ENCODE measurements around the gene NPBWR2. TPM values are rescaled to one million over a fixed set of nuclear protein-coding genes. Genes with fewer than 3 reads are reported as not detected.
"Not testable (repeated sequence)": the region's sequence is repeated elsewhere in the genome, so short reads cannot be mapped to it uniquely, and the experiment has no call there.

NPBWR2 gene
- total RNA-seq, 2 donors from 2014 or later: not detected

DNA sequence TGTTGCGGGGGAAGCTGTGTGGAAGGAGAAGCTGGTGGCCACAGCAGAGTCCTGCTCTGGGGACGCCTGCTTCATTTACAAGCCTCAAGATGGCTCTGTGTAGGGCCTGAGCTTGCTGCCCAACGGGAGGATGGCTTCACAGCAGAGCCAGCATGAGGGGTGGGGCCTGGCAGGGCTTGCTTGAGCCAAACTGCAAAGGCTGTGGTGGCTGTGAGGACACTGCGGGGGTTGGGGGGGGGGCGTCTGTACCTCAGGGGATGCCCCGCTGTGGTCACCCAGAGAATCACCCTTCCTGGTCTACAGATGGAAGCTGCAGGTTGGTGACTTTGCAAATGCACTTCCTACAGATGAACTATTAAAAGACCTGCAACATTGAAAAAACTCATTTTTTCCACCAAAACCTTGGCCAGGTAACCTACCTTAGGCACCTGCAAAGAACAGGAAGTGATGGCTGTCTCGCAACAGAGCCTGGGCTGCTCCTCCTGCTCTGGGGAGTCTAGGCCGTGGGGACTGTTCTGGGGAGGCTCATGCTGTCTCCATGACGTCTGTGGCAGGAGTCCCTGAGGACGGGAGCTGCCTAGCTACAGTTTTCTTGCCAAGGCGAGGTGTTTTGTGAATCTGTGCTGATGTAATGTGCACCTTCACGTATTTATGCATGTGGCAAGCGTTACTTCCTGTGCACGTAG is 7.3 kb downstream of the NPBWR2 start:
- no peak for ATAC-seq
- peaks cover 4% of the 10 kb centered on the region for H3K9me3 Mint-ChIP-seq
- no peak overlapping the region for H3K27ac Mint-ChIP-seq
- H3K4me3 Mint-ChIP-seq: no peak overlapping the region
- no peak for DNase-seq (ENCODE audit: low spot score)
- peaks cover 0 to 16% of the 10 kb centered on the region in 2 donors for H3K27me3 Mint-ChIP-seq
- H3K4me1 Mint-ChIP-seq (ENCODE audit: low read depth in 2 of 2): peaks cover 0 to 12% of the 10 kb centered on the region in 2 donors
- H3K36me3 Mint-ChIP-seq: no peaks in the 10 kb centered on the region

DNA sequence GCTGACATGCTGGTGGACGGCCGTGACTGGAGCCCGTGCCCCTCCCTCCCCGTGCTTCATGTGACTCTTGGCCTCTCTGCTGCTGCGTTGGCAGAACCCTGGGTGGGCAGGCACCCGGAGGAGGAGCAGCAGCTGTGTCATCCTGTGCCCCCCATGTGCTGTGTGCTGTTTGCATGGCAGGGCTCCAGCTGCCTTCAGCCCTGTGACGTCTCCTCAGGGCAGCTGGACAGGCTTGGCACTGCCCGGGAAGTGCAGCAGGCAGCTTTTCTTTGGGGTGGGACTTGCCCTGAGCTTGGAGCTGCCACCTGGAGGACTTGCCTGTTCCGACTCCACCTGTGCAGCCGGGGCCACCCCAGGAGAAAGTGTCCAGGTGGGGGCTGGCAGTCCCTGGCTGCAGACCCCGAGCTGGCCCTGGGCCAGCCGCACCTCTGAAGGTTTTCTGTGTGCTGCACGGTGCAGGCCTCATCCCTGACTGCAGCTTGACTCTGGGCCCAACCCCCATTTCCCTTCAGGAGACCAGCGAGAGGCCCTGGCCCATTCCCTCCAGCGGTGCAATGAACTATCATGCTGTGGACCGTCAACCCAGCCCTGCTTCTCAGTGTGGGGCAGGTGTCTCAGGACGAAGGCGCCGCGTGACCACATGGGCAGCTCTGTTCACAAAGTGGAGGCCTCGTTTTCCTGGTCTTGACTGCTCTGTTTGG is 8.1 kb downstream of the NPBWR2 start:
- no peak overlapping the region for H3K4me3 Mint-ChIP-seq
- H3K36me3 Mint-ChIP-seq: no peaks in the 10 kb centered on the region
- H3K9me3 Mint-ChIP-seq: peaks cover 4% of the 10 kb centered on the region
- no peak for ATAC-seq
- H3K4me1 Mint-ChIP-seq (ENCODE audit: low read depth in 2 of 2): peaks cover 0 to 12% of the 10 kb centered on the region in 2 donors
- no peak for DNase-seq (ENCODE audit: low spot score)
- H3K27me3 Mint-ChIP-seq: peaks cover 0 to 16% of the 10 kb centered on the region in 2 donors
- no peak overlapping the region for H3K27ac Mint-ChIP-seq

DNA sequence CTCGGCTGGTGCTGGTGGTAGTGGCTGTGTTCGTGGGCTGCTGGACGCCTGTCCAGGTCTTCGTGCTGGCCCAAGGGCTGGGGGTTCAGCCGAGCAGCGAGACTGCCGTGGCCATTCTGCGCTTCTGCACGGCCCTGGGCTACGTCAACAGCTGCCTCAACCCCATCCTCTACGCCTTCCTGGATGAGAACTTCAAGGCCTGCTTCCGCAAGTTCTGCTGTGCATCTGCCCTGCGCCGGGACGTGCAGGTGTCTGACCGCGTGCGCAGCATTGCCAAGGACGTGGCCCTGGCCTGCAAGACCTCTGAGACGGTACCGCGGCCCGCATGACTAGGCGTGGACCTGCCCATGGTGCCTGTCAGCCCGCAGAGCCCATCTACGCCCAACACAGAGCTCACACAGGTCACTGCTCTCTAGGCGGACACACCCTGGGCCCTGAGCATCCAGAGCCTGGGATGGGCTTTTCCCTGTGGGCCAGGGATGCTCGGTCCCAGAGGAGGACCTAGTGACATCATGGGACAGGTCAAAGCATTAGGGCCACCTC is 8.8 kb downstream of the NPBWR2 start:
- Mint-ChIP-seq H3K9me3 (peaks cover 4% of the 10 kb centered on the region), H3K27ac (no peak overlapping the region), H3K36me3 (no peaks in the 10 kb centered on the region), H3K4me1 (ENCODE audit: low read depth in 2 of 2) (peaks cover 0 to 12% of the 10 kb centered on the region in 2 donors), H3K27me3 (peaks cover 0 to 13% of the 10 kb centered on the region in 2 donors), H3K4me3 (no peak overlapping the region)
- no peak for DNase-seq (ENCODE audit: low spot score)
- ATAC-seq: no peak

DNA sequence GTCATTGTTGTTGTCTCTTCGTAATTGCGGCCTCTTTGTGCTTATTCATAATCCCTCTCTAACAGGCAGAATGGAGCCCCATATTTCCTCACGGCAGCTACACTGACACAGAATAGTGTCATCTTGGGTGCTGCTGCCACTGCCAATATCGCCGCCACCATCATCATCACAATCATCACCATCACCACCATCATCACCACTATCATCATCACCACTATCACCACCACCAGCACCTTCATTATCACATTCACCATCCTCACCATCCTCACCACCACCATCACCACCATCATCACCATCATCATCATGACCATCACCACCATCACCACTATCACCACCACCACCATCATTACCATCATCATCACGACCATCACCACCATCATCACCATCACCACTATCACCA is 10.8 kb downstream of the NPBWR2 start:
- no peak overlapping the region for H3K4me3 Mint-ChIP-seq

DNA sequence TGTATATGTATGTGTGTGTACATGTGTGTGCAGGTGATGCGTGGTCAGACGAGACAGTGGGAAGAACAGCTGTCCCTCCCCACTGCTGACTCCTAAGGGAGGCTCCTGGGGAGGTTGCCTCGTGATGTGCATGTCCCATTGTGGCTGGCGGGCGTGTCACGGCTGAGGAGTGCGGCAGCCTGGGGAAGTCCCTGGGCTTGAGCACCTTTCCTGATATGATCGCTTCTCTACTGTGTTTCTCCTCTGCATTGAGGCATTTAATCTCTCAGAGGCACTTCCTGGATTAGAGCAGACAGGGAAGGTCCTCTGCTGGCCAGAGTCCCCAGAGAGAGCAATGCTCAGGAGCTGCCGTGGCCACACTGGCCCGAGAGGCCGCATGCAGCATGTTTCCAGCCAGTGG is 11.4 kb downstream of the NPBWR2 start:
- ATAC-seq: no peak
- Mint-ChIP-seq H3K9me3 (peaks cover 4% of the 10 kb centered on the region), H3K27me3 (peaks cover 0 to 1% of the 10 kb centered on the region in 2 donors), H3K4me1 (ENCODE audit: low read depth in 2 of 2) (peaks cover 0 to 4% of the 10 kb centered on the region in 2 donors), H3K27ac (no peak overlapping the region), H3K36me3 (no peaks in the 10 kb centered on the region), H3K4me3 (no peak overlapping the region)
- DNase-seq (ENCODE audit: low spot score): no peak

More for the DNA sequence above, 10.8 kb downstream of the NPBWR2 start:
- Mint-ChIP-seq H3K9me3 (peaks cover 4% of the 10 kb centered on the region), H3K27ac (no peak overlapping the region), H3K27me3 (peaks cover 0 to 7% of the 10 kb centered on the region in 2 donors), H3K36me3 (no peaks in the 10 kb centered on the region), H3K4me1 (ENCODE audit: low read depth in 2 of 2) (peaks cover 0 to 8% of the 10 kb centered on the region in 2 donors)
- ATAC-seq (no peak), DNase-seq (ENCODE audit: low spot score) (no peak)

DNA sequence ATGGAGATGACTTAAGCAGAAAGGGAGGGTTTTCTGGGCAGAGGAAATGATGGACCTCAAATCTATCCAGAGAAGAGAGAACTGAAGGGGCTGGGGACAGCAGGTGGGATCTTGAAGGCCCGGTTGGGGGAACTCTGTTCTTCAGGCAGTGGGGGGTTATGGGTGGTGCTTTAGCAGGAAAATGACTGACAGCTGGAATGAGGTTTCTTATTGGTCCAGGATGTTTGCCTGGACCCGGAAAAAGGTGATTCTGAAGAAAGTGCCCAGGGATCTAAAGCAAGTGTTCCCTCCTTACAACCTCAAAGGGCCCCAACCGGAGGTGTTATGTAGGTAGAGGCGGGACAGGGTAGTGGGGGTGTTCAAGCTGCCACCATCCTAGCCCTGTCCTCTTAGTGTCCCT is 11.9 kb downstream of the NPBWR2 start:
- no peak for ATAC-seq

DNA sequence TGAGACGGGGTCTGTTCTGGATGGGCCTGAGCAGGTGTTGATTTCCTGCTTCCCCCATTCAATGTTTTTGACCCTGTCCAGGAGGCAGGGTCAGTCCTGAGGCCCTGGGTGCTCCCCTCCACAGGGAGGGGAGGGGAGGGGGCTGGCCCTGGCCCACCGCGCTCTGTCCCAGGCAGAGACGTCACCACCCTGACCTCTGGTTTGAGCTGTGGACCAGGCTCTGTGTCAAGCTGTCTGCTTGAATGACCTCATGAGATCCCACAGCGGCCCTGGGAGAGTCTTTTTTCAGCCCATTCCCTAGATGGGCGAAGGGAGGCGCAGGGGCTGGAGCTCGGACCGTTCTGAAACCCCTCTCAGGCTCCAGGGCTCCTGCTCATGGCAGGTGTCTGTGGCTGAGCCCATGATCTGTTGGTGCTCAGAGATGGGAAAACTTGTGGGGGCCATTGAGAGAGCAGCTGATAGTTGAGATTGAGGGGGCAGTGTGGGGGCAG is 14.3 kb downstream of the NPBWR2 start:
- H3K27ac Mint-ChIP-seq: no peak overlapping the region
- ATAC-seq (no peak), DNase-seq (ENCODE audit: low spot score) (no peak)
- H3K4me3 Mint-ChIP-seq: no peak overlapping the region
- peaks cover 0 to 4% of the 10 kb centered on the region in 2 donors for H3K4me1 Mint-ChIP-seq (ENCODE audit: low read depth in 2 of 2)
- peaks cover 6 to 10% of the 10 kb centered on the region in 2 donors for H3K27me3 Mint-ChIP-seq
- H3K36me3 Mint-ChIP-seq: no peaks in the 10 kb centered on the region
- H3K9me3 Mint-ChIP-seq: peaks cover 4% of the 10 kb centered on the region

More for the DNA sequence above, 11.9 kb downstream of the NPBWR2 start:
- Mint-ChIP-seq H3K9me3 (peaks cover 4% of the 10 kb centered on the region), H3K27me3 (no peaks in the 10 kb centered on the region), H3K36me3 (no peaks in the 10 kb centered on the region), H3K4me3 (no peak overlapping the region), H3K27ac (no peak overlapping the region), H3K4me1 (ENCODE audit: low read depth in 2 of 2) (peaks cover 0 to 4% of the 10 kb centered on the region in 2 donors)
- no peak for DNase-seq (ENCODE audit: low spot score)

DNA sequence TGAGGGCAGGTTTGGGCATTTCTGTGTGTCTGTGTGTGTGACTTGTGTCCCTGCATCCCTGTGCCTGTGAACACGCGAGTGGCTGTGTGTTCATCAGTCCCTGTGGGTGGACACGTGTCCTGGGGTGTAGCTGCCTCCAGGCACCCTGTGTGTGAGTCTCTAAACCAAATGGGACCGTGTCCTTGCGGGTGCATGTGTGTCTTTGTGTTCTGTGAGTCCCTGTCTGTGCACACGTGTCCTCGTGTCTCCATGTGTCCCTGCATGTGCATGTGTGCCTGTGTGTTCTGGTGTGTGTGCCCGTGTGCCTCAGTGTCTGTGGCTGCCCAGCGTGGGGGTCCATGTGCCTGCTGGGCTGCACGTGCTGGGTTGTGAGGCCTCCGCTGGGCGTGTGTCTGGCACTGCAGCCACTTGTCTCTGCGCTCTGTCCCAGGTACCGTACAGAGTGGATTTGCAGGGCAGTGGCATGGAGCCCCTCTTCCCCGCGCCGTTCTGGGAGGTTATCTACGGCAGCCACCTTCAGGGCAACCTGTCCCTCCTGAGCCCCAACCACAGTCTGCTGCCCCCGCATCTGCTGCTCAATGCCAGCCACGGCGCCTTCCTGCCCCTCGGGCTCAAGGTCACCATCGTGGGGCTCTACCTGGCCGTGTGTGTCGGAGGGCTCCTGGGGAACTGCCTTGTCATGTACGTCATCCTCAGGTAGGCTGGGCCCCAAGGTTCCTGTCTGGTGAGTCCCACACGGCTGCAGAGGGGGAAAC is 14.9 kb downstream of the NPBWR2 start:
- H3K36me3 Mint-ChIP-seq: no peaks in the 10 kb centered on the region
- peaks cover 6 to 10% of the 10 kb centered on the region in 2 donors for H3K27me3 Mint-ChIP-seq
- ATAC-seq: peak in 1 of 2 donors; percentile 36

DNA sequence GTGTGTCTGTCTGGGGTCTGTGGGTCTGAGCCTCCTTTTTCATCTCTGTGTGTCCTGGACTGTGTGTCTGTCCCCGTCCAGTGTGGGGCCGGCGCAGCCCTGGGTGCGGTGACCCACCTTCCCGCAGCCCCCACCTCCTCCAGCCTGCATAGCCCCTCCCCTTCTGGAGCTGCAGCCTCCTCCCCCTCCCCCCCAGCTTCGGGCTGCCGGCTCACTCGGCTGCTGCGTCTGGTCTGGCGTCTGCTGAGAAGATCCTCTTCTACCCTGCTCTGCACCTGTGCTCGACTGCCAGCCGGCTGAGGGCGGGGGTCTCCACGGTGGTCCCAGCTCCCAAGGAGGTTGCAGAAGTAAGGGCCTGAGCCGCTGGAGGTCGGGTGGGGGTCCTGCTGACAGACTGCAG is 15.6 kb downstream of the NPBWR2 start:
- ATAC-seq: peak; percentile 7 to 47

More for the DNA sequence above, 14.9 kb downstream of the NPBWR2 start:
- Mint-ChIP-seq H3K9me3 (peaks cover 4% of the 10 kb centered on the region), H3K4me1 (ENCODE audit: low read depth in 2 of 2) (peaks cover 0 to 4% of the 10 kb centered on the region in 2 donors), H3K4me3 (no peak overlapping the region), H3K27ac (no peak overlapping the region)
- DNase-seq (ENCODE audit: low spot score): no peak

DNA sequence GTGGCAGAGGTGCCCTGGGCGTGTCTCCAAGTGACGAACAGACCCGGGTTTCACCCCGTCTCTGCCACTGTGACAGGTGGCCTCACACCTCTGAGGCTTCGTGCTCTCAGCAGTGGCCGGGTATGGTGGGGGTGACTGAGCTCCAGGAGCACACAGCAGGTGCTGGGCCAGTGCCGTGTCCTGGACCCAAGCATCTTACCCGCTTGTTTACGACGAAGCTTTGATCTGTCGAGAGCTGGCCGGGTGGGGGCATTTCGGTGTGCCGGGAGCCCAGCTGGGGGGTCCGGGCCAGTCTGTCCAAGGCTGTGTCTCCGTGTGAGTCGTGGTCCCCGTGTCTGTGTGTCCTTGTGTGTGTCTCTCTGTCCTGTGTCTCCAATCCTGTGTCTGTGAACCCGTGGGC is 16.0 kb downstream of the NPBWR2 start:
- Mint-ChIP-seq H3K4me1 (ENCODE audit: low read depth in 2 of 2) (no peaks in the 10 kb centered on the region), H3K9me3 (no peaks in the 10 kb centered on the region), H3K36me3 (no peaks in the 10 kb centered on the region), H3K27ac (no peak overlapping the region), H3K27me3 (peaks cover 6 to 10% of the 10 kb centered on the region in 2 donors), H3K4me3 (no peak overlapping the region)
- ATAC-seq (peak; percentile 6 to 21), DNase-seq (ENCODE audit: low spot score) (no peak)

More for the DNA sequence above, 15.6 kb downstream of the NPBWR2 start:
- Mint-ChIP-seq H3K36me3 (no peaks in the 10 kb centered on the region), H3K4me3 (no peak overlapping the region), H3K4me1 (ENCODE audit: low read depth in 2 of 2) (peaks cover 0 to 1% of the 10 kb centered on the region in 2 donors), H3K27me3 (peaks cover 6 to 10% of the 10 kb centered on the region in 2 donors), H3K27ac (no peak overlapping the region), H3K9me3 (peaks cover 2% of the 10 kb centered on the region)
- DNase-seq (ENCODE audit: low spot score): no peak

DNA sequence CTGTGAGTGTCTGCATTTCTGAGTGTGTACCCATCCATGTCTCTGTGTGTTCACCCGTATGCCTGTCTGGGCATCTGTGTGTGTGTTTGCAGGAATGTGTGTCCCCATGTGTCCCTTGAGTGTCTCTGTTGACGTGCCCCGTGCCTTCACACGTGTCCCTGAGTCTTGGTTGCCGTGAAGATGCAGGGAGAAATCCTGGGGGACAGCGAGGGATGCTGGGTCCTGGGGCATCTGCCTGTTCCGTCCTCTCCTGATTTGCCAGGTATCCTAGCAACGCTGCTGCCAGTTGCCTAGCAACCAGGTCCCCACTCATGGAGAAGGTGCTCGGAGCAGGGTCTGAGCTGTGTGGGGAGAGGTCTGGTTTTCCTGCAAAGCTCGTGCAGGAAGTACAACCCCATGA is 17.2 kb downstream of the NPBWR2 start:
- no peak for DNase-seq (ENCODE audit: low spot score)
- Mint-ChIP-seq H3K4me1 (ENCODE audit: low read depth in 2 of 2) (no peaks in the 10 kb centered on the region), H3K27ac (no peak overlapping the region), H3K36me3 (no peaks in the 10 kb centered on the region), H3K9me3 (no peaks in the 10 kb centered on the region), H3K27me3 (peaks cover 9 to 10% of the 10 kb centered on the region in 2 donors), H3K4me3 (no peak overlapping the region)
- ATAC-seq: no peak

DNA sequence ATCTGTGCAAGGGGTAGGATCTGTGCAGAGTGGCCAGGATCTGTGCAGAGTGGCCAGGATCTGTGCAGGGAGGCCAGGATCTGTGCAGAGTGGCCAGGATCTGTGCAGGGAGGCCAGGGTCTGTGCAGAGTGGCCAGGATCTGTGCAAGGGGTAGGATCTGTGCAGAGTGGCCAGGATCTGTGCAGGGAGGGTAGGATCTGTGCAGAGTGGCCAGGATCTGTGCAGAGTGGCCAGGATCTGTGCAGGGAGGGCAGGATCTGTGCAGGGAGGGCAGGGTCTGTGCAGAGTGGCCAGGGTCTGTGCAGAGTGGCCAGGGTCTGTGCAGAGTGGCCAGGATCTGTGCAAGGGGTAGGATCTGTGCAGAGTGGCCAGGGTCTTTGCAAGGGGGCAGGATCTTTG is 18.8 kb downstream of the NPBWR2 start:
- H3K4me1 Mint-ChIP-seq (ENCODE audit: low read depth in 2 of 2); H3K4me3 Mint-ChIP-seq; H3K36me3 Mint-ChIP-seq; DNase-seq (ENCODE audit: low spot score); ATAC-seq; H3K9me3 Mint-ChIP-seq; H3K27ac Mint-ChIP-seq: not testable (repeated sequence)
- H3K27me3 Mint-ChIP-seq: peaks cover 14 to 15% of the 10 kb centered on the region in 2 donors

DNA sequence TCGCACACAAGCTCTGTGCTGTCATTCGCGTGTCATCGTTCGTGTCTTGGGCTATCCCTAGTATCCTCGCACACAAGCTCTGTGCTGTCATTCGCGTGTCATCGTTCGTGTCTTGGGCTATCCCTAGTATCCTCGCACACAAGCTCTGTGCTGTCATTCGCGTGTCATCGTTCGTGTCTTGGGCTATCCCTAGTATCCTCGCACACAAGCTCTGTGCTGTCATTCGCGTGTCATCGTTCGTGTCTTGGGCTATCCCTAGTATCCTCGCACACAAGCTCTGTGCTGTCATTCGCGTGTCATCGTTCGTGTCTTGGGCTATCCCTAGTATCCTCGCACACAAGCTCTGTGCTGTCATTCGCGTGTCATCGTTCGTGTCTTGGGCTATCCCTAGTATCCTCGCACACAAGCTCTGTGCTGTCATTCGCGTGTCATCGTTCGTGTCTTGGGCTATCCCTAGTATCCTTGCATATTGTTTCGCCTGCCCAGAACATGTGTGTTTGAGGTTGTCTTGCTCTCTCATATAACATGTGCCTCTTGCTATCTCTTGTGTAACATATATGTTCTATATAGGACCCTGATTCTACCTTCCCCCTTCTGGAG is 20.0 kb downstream of the NPBWR2 start:
- not testable (repeated sequence) for DNase-seq (ENCODE audit: low spot score); H3K4me3 Mint-ChIP-seq; ATAC-seq; H3K27ac Mint-ChIP-seq; H3K36me3 Mint-ChIP-seq; H3K9me3 Mint-ChIP-seq
- peaks cover 14 to 15% of the 10 kb centered on the region in 2 donors for H3K27me3 Mint-ChIP-seq
- H3K4me1 Mint-ChIP-seq (ENCODE audit: low read depth in 2 of 2): peaks cover 4 to 14% of the 10 kb centered on the region in 2 donors
